K562 (cell line): Measurements from ENCODE around the gene BTBD3. TPM values are rescaled to one million over a fixed set of nuclear protein-coding genes. Genes with fewer than 3 reads are reported as not detected.

Experiments used
- ATAC-seq: fragments of 200-7000 bp; cut with Tn5 transposase; 3 replicates; pipeline ENCODE4 v1.9.1; 2020; ENCODE audit warnings: moderate library complexity
- BruUV-seq: library from RNA; stranded (reverse); fragments of 400-500 nt; replicated peaks from 2 replicates; lab custom pipeline; 2021; lab: Mats Ljungman, UMichigan
- CTCF ChIA-PET: fragments of 300-600 bp; formaldehyde crosslinking; extraction: SDS; loops from one replicate; lab custom pipeline; 2021; ENCODE audit warnings: low intra/inter-chr PET ratio; lab: Yijun Ruan, JAX
- POLR2A ChIA-PET: fragments of 300-600, 350-650 bp; sonication (Branson Sonifier 250); formaldehyde crosslinking; extraction: SDS; loops from one replicate; lab custom pipeline; 2021; ENCODE audit warnings: antibody characterized with exemption, inconsistent platforms; lab: Yijun Ruan, JAX
- DNase-seq, 4 experiments: peaks; one replicate each; pipeline versions ENCODE4 v3.0.0 to v3.0.0-alpha.2; 2011 to 2018; ENCODE audit warnings: low spot score in 3 of 4, mixed read lengths in 3 of 4; ENCODE audit errors: extremely low read depth in 1 of 4
- FAIRE-seq: peaks from 2 replicates; lab custom pipeline; 2011; peaks lifted over from hg19 to GRCh38; lab: Jason Lieb, UNC
- H2AFZ ChIP-seq: 2 replicates; pipeline ENCODE4 v1.6.0; 2011; ENCODE audit warnings: low read depth, low read length, control low read depth, inconsistent platforms
- H3K27ac ChIP-seq: fragments of 200-600 bp; 3 replicates; pipeline ENCODE4 v1.8.0; 2011; ENCODE audit warnings: low read depth, mild to moderate bottlenecking, control low read depth, inconsistent platforms, low read length, moderate library complexity, mixed read lengths; ENCODE audit errors: extremely low read depth
- H3K27me3 ChIP-seq, 2 experiments: fragments of 300-600 bp in 1 of 2; 2 replicates in 1 of 2; 3 replicates in 1 of 2; pipeline versions ENCODE4 v1.6.0 to v1.8.0; 2011; ENCODE audit warnings: inconsistent platforms in 2 of 2, low read length in 2 of 2, mild to moderate bottlenecking in 1 of 2, mixed read lengths in 1 of 2, moderate library complexity in 1 of 2; ENCODE audit not compliant: control insufficient read depth in 2 of 2, insufficient read depth in 2 of 2
- H3K36me3 ChIP-seq: fragments of 300-600 bp; 3 replicates; pipeline ENCODE4 v1.8.0; 2011; ENCODE audit warnings: mild to moderate bottlenecking, low read length, inconsistent platforms; ENCODE audit not compliant: control insufficient read depth, insufficient read depth
- H3K4me1 ChIP-seq, 2 experiments: fragments of 200-600 bp in 1 of 2; replicated peaks in 1 of 2; 2 replicates in 1 of 2; 3 replicates in 1 of 2; pipeline versions ENCODE4 v1.5.1 to v1.8.0; 2011; ENCODE audit warnings: inconsistent platforms in 2 of 2, low read length in 2 of 2, mild to moderate bottlenecking in 1 of 2, mixed read lengths in 1 of 2, moderate library complexity in 1 of 2; ENCODE audit not compliant: control insufficient read depth in 2 of 2, insufficient read depth in 2 of 2
- H3K4me2 ChIP-seq: 2 replicates; pipeline ENCODE4 v1.6.1; 2011; ENCODE audit warnings: low read length, control low read depth, inconsistent platforms, mixed read lengths; ENCODE audit not compliant: insufficient read depth
- H3K4me3 ChIP-seq: fragments of 200-600 bp; sonication (generic), shearing (Covaris generic); 2 replicates; pipeline ENCODE4 v1.5.1; 2016; ENCODE audit warnings: control low read depth, inconsistent platforms
- H3K79me2 ChIP-seq: fragments of 200-600 bp; 3 replicates; pipeline ENCODE4 v1.8.0; 2011; ENCODE audit warnings: low read length, inconsistent platforms; ENCODE audit not compliant: control insufficient read depth, insufficient read depth
- H3K9ac ChIP-seq, 2 experiments: 2 replicates each; pipeline versions ENCODE4 v1.6.0 to v1.6.1; 2011; ENCODE audit warnings: low read depth in 2 of 2, low read length in 2 of 2, control low read depth in 1 of 2, inconsistent platforms in 1 of 2, mild to moderate bottlenecking in 1 of 2, mixed read lengths in 1 of 2; ENCODE audit not compliant: insufficient read depth in 1 of 2
- H3K9me1 ChIP-seq: one replicate; pipeline ENCODE4 v1.6.0; 2011; ENCODE audit warnings: inconsistent platforms, mild to moderate bottlenecking, low read length, moderate library complexity; ENCODE audit not compliant: control insufficient read depth, insufficient read depth
- H3K9me3 ChIP-seq: replicated peaks from 2 replicates; pipeline ENCODE4 v1.5.1; 2011; ENCODE audit warnings: low read depth, low read length, inconsistent platforms; ENCODE audit not compliant: control insufficient read depth, insufficient read depth
- H4K20me1 ChIP-seq: replicated peaks from 2 replicates; pipeline ENCODE4 v1.6.1; 2011; ENCODE audit warnings: low read length, inconsistent platforms, mixed read lengths; ENCODE audit not compliant: control insufficient read depth, insufficient read depth
- ARHGAP35 ChIP-seq: fragments of 450-650 bp; IDR thresholded peaks from 2 replicates; pipeline ENCODE4 v1.6.1; 2018; ENCODE audit not compliant: partially characterized antibody
- GATAD2A ChIP-seq: fragments of 450-650 bp; IDR thresholded peaks from 2 replicates; pipeline ENCODE4 v1.6.1; 2017
- PURB ChIP-seq: sonication (generic); formaldehyde crosslinking; IDR thresholded peaks from 2 replicates; pipeline ENCODE4 v1.9.0; 2021; ENCODE audit warnings: low read depth, mild to moderate bottlenecking, missing genetic modification reagents
- SIN3B ChIP-seq: fragments of 450-650 bp; IDR thresholded peaks from 2 replicates; pipeline ENCODE4 v1.6.1; 2017; ENCODE audit warnings: low read depth, mild to moderate bottlenecking, moderate library complexity
- STAT5B ChIP-seq: fragments of 250-450 bp; sonication (Bioruptor Pico); IDR thresholded peaks from 2 replicates; pipeline ENCODE4 v1.8.0; 2021; ENCODE audit warnings: mild to moderate bottlenecking, inconsistent platforms
- ZNF232 ChIP-seq: sonication (generic); formaldehyde crosslinking; IDR thresholded peaks from 2 replicates; pipeline ENCODE4 v1.8.0; 2022; ENCODE audit warnings: mild to moderate bottlenecking, missing genetic modification reagents
- ZNF407 ChIP-seq: fragments of 450-650 bp; IDR thresholded peaks from 2 replicates; pipeline ENCODE4 v1.6.1; 2016; ENCODE audit warnings: low read depth
- ZNF76 ChIP-seq: fragments of 250-450 bp; sonication (Bioruptor Pico); IDR thresholded peaks from 2 replicates; pipeline ENCODE4 v1.4.0; 2020; ENCODE audit warnings: mild to moderate bottlenecking, moderate library complexity, borderline replicate concordance
- WGBS: fragments of 100-300 bp; shearing (Covaris generic); methylation state at CpG from one replicate; pipeline ENCODE4 v1.1.6; 2016; ENCODE audit warnings: low coverage, mixed read lengths; ENCODE audit not compliant: insufficient coverage; ENCODE audit errors: missing lambda C conversion rate; 5-methylcytosine and 5-hydroxymethylcytosine counted together
- in situ Hi-C: fragments of 300-500 bp; cut with MboI; formaldehyde crosslinking; loops from 4 replicates; pipeline ENCODE4 v1.15.0; 2018; ENCODE audit warnings: inconsistent platforms, mixed read lengths
- intact Hi-C: fragments of 100-400 bp; cut with micrococcal nuclease; formaldehyde crosslinking; loops from 2 replicates; pipeline ENCODE4 v1.14.2; 2022
- polyA plus RNA-seq, 8 experiments: library from polyadenylated mRNA; depleted of rRNA in 4 of 8; stranded (reverse) in 5 of 8; unstranded in 3 of 8; fragments of >200 nt; fragmentation: Nextera tagmentation in 2 of 8; fragmentation: Illumina TruSeq in 1 of 8; extraction: Ambion mirVana in 2 of 8; extraction: Trizol in 1 of 8; gene quantifications; 2 replicates each; pipeline versions ENCODE4 v1.2.1 to v1.2.3, GENCODE V29; 2011 to 2014; ENCODE audit warnings: inconsistent platforms in 1 of 8, missing spikeins in 1 of 8
- total RNA-seq, 7 experiments: library from RNA; depleted of rRNA in 6 of 7; stranded (reverse); fragments of >200 nt in 6 of 7; fragmentation: Illumina TruSeq in 2 of 7; extraction: Trizol in 2 of 7; gene quantifications; 2 replicates each; pipeline versions ENCODE4 v1.2.1 to v1.2.3, GENCODE V29; 2011 to 2021; ENCODE audit warnings: low replicate concordance in 1 of 7
- TF ChIP-seq, protein P1 (sequence below), 2 experiments: fragments of 450-650 bp in 1 of 2; IDR thresholded peaks; 2 replicates each; pipeline ENCODE4 v1.6.1; 2011 to 2017; ENCODE audit warnings: low read depth in 2 of 2, antibody characterized with exemption in 1 of 2, borderline replicate concordance in 1 of 2, low read length in 1 of 2, mild to moderate bottlenecking in 1 of 2, mixed read lengths in 1 of 2; ENCODE audit not compliant: control insufficient read depth in 1 of 2
- TF ChIP-seq, protein P2 (sequence below): fragments of 450-650 bp; IDR thresholded peaks from 2 replicates; pipeline ENCODE4 v1.6.1; 2017; ENCODE audit warnings: antibody characterized with exemption

BTBD3 gene
- total and polyA plus RNA-seq, 9 of the 15 experiments (the other 6 are each of a cell fraction or from before 2014, with no cell fraction given): 1.8 to 11.4 (median 6.4) TPM

GRCh38 chr20:11894062-11894461, 23.6 kb upstream of the BTBD3 start:
- Histone ChIP-seq H3K9ac (no peak overlapping the region), H3K9me1 (no peaks in the 10 kb centered on the region), H3K36me3 (no peaks in the 10 kb centered on the region), H2AFZ (no peak overlapping the region), H4K20me1 (no peaks in the 10 kb centered on the region), H3K4me1 (peaks cover 0 to 7% of the 10 kb centered on the region in 2 experiments; a peak in 4 of 5 replicates), H3K79me2 (peaks cover 12% of the 10 kb centered on the region; the same call in 2 of the 3 replicates), H3K9me3 (no peaks in the 10 kb centered on the region), H3K27ac (no peak overlapping the region), H3K4me2 (no peak overlapping the region), H3K4me3 (no peak overlapping the region), H3K27me3 (no peaks in the 10 kb centered on the region)
- in situ Hi-C loops (no loop called here), intact Hi-C loops (no loop called here)
- POLR2A ChIA-PET: no interaction called here
- WGBS: 41% methylated on average over 5 of the region's 6 CpGs
- CTCF ChIA-PET: no interaction called here
- no peak for ATAC-seq
- no peak for FAIRE-seq
- DNase-seq: no peak
- no TSS peak for BruUV-seq
- TF ChIP-seq PURB (CRISPR knock-in tag) (no peak), STAT5B (no peak), SIN3B (no peak), GATAD2A (no peak), ZNF76 (CRISPR knock-in tag) (no peak), ZNF232 (CRISPR knock-in tag) (no peak), ARHGAP35 (no peak), ZNF407 (no peak)
- TF ChIP-seq, protein P1, sequence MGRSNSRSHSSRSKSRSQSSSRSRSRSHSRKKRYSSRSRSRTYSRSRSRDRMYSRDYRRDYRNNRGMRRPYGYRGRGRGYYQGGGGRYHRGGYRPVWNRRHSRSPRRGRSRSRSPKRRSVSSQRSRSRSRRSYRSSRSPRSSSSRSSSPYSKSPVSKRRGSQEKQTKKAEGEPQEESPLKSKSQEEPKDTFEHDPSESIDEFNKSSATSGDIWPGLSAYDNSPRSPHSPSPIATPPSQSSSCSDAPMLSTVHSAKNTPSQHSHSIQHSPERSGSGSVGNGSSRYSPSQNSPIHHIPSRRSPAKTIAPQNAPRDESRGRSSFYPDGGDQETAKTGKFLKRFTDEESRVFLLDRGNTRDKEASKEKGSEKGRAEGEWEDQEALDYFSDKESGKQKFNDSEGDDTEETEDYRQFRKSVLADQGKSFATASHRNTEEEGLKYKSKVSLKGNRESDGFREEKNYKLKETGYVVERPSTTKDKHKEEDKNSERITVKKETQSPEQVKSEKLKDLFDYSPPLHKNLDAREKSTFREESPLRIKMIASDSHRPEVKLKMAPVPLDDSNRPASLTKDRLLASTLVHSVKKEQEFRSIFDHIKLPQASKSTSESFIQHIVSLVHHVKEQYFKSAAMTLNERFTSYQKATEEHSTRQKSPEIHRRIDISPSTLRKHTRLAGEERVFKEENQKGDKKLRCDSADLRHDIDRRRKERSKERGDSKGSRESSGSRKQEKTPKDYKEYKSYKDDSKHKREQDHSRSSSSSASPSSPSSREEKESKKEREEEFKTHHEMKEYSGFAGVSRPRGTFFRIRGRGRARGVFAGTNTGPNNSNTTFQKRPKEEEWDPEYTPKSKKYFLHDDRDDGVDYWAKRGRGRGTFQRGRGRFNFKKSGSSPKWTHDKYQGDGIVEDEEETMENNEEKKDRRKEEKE (IDR thresholded peaks at IDR 0.05; ENCODE audit: borderline replicate concordance in 1 of 2, control insufficient read depth in 1 of 2, low read depth in 2 of 2, low read length in 1 of 2): no peak
- TF ChIP-seq, protein P2, sequence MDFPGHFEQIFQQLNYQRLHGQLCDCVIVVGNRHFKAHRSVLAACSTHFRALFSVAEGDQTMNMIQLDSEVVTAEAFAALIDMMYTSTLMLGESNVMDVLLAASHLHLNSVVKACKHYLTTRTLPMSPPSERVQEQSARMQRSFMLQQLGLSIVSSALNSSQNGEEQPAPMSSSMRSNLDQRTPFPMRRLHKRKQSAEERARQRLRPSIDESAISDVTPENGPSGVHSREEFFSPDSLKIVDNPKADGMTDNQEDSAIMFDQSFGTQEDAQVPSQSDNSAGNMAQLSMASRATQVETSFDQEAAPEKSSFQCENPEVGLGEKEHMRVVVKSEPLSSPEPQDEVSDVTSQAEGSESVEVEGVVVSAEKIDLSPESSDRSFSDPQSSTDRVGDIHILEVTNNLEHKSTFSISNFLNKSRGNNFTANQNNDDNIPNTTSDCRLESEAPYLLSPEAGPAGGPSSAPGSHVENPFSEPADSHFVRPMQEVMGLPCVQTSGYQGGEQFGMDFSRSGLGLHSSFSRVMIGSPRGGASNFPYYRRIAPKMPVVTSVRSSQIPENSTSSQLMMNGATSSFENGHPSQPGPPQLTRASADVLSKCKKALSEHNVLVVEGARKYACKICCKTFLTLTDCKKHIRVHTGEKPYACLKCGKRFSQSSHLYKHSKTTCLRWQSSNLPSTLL: no peak
